Hepatocyte (in vitro differentiated cells): ENCODE data around the gene THOC2. TPM values are rescaled to one million over a fixed set of nuclear protein-coding genes. Genes with fewer than 3 reads are reported as not detected.

ENCODE experiments used
- DNase-seq: peaks from one replicate; pipeline ENCODE4 v3.0.0-alpha.2; 2016; ENCODE audit warnings: low spot score
- H2AFZ ChIP-seq: fragments of 200-600 bp; sonication (generic); 2 replicates; pipeline ENCODE4 v1.6.0; 2016; ENCODE audit warnings: antibody characterized with exemption, mild to moderate bottlenecking
- H3K27ac ChIP-seq: fragments of 200-600 bp; sonication (generic); 2 replicates; pipeline ENCODE4 v1.5.1; 2016; ENCODE audit warnings: mild to moderate bottlenecking
- H3K27me3 ChIP-seq: fragments of 200-600 bp; sonication (generic); 2 replicates; pipeline ENCODE4 v1.6.1; 2016
- H3K36me3 ChIP-seq: fragments of 200-600 bp; sonication (generic); replicated peaks from 2 replicates; pipeline ENCODE4 v1.5.1; 2016; ENCODE audit warnings: low read depth; ENCODE audit not compliant: insufficient read depth
- H3K4me1 ChIP-seq: fragments of 200-600 bp; sonication (generic); 2 replicates; pipeline ENCODE4 v1.5.1; 2016; ENCODE audit warnings: mild to moderate bottlenecking, moderate library complexity; ENCODE audit not compliant: insufficient read depth
- H3K4me2 ChIP-seq: fragments of 200-600 bp; sonication (generic); 2 replicates; pipeline ENCODE4 v1.6.0; 2016
- H3K4me3 ChIP-seq: fragments of 200-600 bp; sonication (generic); 2 replicates; pipeline ENCODE4 v1.5.1; 2016; ENCODE audit warnings: mild to moderate bottlenecking
- H3K79me2 ChIP-seq: fragments of 200-600 bp; sonication (generic); 2 replicates; pipeline ENCODE4 v1.6.0; 2017; ENCODE audit warnings: mild to moderate bottlenecking
- H3K9me2 ChIP-seq: fragments of 200-600 bp; sonication (generic); replicated peaks from 2 replicates; pipeline ENCODE4 v1.6.0; 2017; ENCODE audit warnings: mild to moderate bottlenecking; ENCODE audit not compliant: insufficient read depth
- H3K9me3 ChIP-seq: fragments of 200-600 bp; sonication (generic); 2 replicates; pipeline ENCODE4 v1.5.1; 2016; ENCODE audit warnings: low read depth, mild to moderate bottlenecking
- H4K20me1 ChIP-seq: fragments of 200-600 bp; sonication (generic); 2 replicates; pipeline ENCODE4 v1.6.0; 2016; ENCODE audit warnings: mild to moderate bottlenecking; ENCODE audit not compliant: insufficient read depth, poor library complexity, severe bottlenecking
- CTCF ChIP-seq: fragments of 200-600 bp; sonication (generic); IDR thresholded peaks from 2 replicates; pipeline ENCODE4 v1.5.1; 2016; ENCODE audit warnings: antibody characterized with exemption, mild to moderate bottlenecking; ENCODE audit not compliant: poor library complexity
- EZH2 ChIP-seq: fragments of 200-600 bp; sonication (generic); IDR thresholded peaks from 2 replicates; pipeline ENCODE4 v1.6.1; 2016; ENCODE audit warnings: antibody characterized with exemption, mild to moderate bottlenecking, borderline replicate concordance
- EZH2phosphoT487 ChIP-seq: fragments of 200-600 bp; sonication (generic); IDR thresholded peaks from one replicate; pipeline ENCODE4 v1.6.1; 2018; ENCODE audit warnings: antibody characterized with exemption, mild to moderate bottlenecking, low read depth, moderate library complexity; ENCODE audit not compliant: unreplicated experiment, severe bottlenecking
- WGBS: methylation state at CpG from one replicate; pipeline ENCODE4 v1.1.6; 2016; ENCODE audit warnings: low lambda C conversion rate; ENCODE audit errors: missing lambda C conversion rate; 5-methylcytosine and 5-hydroxymethylcytosine counted together
- polyA plus RNA-seq: library from polyadenylated mRNA; unstranded; fragments of >200 nt; fragmentation: Nextera tagmentation; extraction: Ambion mirVana; gene quantifications from 2 replicates; pipeline ENCODE4 v1.2.1, GENCODE V29; 2016
- total RNA-seq: library from RNA; depleted of rRNA; stranded (reverse); fragments of >200 nt; gene quantifications from 2 replicates; pipeline ENCODE4 v1.2.3, GENCODE V29; 2014

The THOC2 gene
- total and polyA plus RNA-seq, 2 experiments from 2014 or later = 66.0 to 95.6 TPM

GRCh38 chrX:123601437-123601836 lies 131.4 kb downstream of the THOC2 start:
- Histone ChIP-seq H3K4me1 (no peaks in the 10 kb centered on the region), H3K79me2 (no peaks in the 10 kb centered on the region), H3K4me3 (no peak overlapping the region), H3K9me2 (no peaks in the 10 kb centered on the region), H3K9me3 (no peaks in the 10 kb centered on the region), H4K20me1 (no peaks in the 10 kb centered on the region), H3K27ac (no peak overlapping the region), H3K36me3 (no peaks in the 10 kb centered on the region), H2AFZ (no peak overlapping the region), H3K4me2 (no peak overlapping the region), H3K27me3 (no peaks in the 10 kb centered on the region)
- TF ChIP-seq EZH2phosphoT487 (no peak), CTCF (no peak), EZH2 (no peak)
- no peak for DNase-seq
- WGBS = 77% methylated on average over 3 of the region's 3 CpGs

- 68% methylated on average over 2 of the region's 2 CpGs for WGBS
- no peak for TF ChIP-seq CTCF
- TF ChIP-seq EZH2phosphoT487 = no peak
- TF ChIP-seq EZH2 = no peak
- Histone ChIP-seq H3K36me3 (no peaks in the 10 kb centered on the region), H3K9me3 (no peaks in the 10 kb centered on the region), H3K4me3 (no peak overlapping the region), H3K79me2 (no peaks in the 10 kb centered on the region), H3K4me2 (no peak overlapping the region), H4K20me1 (no peaks in the 10 kb centered on the region), H3K9me2 (no peaks in the 10 kb centered on the region), H2AFZ (no peak overlapping the region), H3K4me1 (no peaks in the 10 kb centered on the region), H3K27ac (no peak overlapping the region), H3K27me3 (no peaks in the 10 kb centered on the region)
- DNase-seq = no peak
Observed at GRCh38 chrX:123600181-123600580, 132.7 kb downstream of the THOC2 start.

GRCh38 chrX:123590842-123591486 lies 141.9 kb downstream of the THOC2 start:
- H3K36me3 ChIP-seq = no peaks in the 10 kb centered on the region
- 44% methylated on average over 6 of the region's 6 CpGs for WGBS
- no peak overlapping the region for H3K4me3 ChIP-seq
- no peaks in the 10 kb centered on the region for H3K9me3 ChIP-seq
- H3K4me2 ChIP-seq = peak overlapping the region; percentile 5
- H4K20me1 ChIP-seq = no peaks in the 10 kb centered on the region
- H2AFZ ChIP-seq = no peak overlapping the region
- peak; percentile 8 for DNase-seq
- TF ChIP-seq EZH2 (no peak), EZH2phosphoT487 (no peak)
- no peaks in the 10 kb centered on the region for H3K4me1 ChIP-seq
- H3K27me3 ChIP-seq = no peaks in the 10 kb centered on the region
- no peaks in the 10 kb centered on the region for H3K79me2 ChIP-seq
- no peak overlapping the region for H3K27ac ChIP-seq
- H3K9me2 ChIP-seq = no peaks in the 10 kb centered on the region

- 60% methylated on average over 3 of the region's 3 CpGs for WGBS
Observed at GRCh38 chrX:123588723-123589122, 144.1 kb downstream of the THOC2 start.

More at GRCh38 chrX:123588723-123589122, 144.1 kb downstream of the THOC2 start:
- Histone ChIP-seq H3K9me3 (no peaks in the 10 kb centered on the region), H3K36me3 (no peaks in the 10 kb centered on the region), H3K27ac (no peak overlapping the region), H3K4me2 (no peak overlapping the region), H4K20me1 (no peaks in the 10 kb centered on the region), H3K79me2 (no peaks in the 10 kb centered on the region), H3K9me2 (no peaks in the 10 kb centered on the region), H3K4me1 (no peaks in the 10 kb centered on the region), H3K4me3 (no peak overlapping the region), H3K27me3 (no peaks in the 10 kb centered on the region), H2AFZ (no peak overlapping the region)
- no peak for TF ChIP-seq EZH2
- TF ChIP-seq CTCF = no peak
- no peak for TF ChIP-seq EZH2phosphoT487
- no peak for DNase-seq
